ENCODE data around the gene ST7L.

DNA sequence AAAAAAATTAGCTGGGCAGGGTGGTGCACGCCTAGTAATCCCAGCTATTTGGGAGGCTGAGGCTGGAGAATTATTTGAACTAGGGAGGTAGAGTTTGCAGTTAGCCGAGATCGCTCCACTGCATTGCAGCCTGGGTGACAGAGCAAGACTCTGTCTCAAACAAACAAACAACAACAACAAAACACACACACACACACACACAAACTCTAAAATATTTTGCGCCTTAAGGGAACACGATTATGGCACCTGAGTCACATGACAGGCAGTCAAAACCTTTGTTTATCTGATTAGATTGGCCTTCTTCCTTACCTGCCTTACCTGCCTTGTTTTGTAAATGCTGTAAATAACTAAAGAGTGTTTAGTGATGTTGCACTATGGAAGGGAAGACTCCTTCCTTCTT, 130.8 kb downstream of the ST7L start:
- TF ChIP-seq, protein P1, sequence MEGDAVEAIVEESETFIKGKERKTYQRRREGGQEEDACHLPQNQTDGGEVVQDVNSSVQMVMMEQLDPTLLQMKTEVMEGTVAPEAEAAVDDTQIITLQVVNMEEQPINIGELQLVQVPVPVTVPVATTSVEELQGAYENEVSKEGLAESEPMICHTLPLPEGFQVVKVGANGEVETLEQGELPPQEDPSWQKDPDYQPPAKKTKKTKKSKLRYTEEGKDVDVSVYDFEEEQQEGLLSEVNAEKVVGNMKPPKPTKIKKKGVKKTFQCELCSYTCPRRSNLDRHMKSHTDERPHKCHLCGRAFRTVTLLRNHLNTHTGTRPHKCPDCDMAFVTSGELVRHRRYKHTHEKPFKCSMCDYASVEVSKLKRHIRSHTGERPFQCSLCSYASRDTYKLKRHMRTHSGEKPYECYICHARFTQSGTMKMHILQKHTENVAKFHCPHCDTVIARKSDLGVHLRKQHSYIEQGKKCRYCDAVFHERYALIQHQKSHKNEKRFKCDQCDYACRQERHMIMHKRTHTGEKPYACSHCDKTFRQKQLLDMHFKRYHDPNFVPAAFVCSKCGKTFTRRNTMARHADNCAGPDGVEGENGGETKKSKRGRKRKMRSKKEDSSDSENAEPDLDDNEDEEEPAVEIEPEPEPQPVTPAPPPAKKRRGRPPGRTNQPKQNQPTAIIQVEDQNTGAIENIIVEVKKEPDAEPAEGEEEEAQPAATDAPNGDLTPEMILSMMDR (IDR thresholded peaks at IDR 0.05; ENCODE audit: poor library complexity) = no peak
- TF ChIP-seq EZH2phosphoT487 (IDR thresholded peaks at IDR 0.05; ENCODE audit: low read depth, severe bottlenecking, unreplicated experiment) = no peak
